ENCODE data around the gene RFX8. TPM values are rescaled to one million over a fixed set of nuclear protein-coding genes. Genes with fewer than 3 reads are reported as not detected.

RFX8 gene
- total and polyA plus RNA-seq, 10 of the 15 experiments (the other 5 are each of a cell fraction or from before 2014, with no cell fraction given) = 0.19 TPM; not detected in 9

- Histone ChIP-seq H4K20me1 (ENCODE audit: control insufficient read depth, insufficient read depth) (no peaks in the 10 kb centered on the region), H3K36me3 (ENCODE audit: control insufficient read depth in 2 of 2, insufficient read depth in 2 of 2, low read length in 1 of 2) (no peaks in the 10 kb centered on the region), H3K27ac (ENCODE audit: control insufficient read depth, insufficient read depth) (no peak overlapping the region), H3K4me1 (ENCODE audit: control insufficient read depth, insufficient read depth, low read length) (no peaks in the 10 kb centered on the region), H3K4me2 (ENCODE audit: control insufficient read depth, insufficient read depth) (no peak overlapping the region), H2AFZ (ENCODE audit: control insufficient read depth, low read depth, low read length) (no peak overlapping the region), H3K27me3 (replicated peaks in 1 of 2; ENCODE audit: control insufficient read depth in 2 of 2, insufficient read depth in 2 of 2, low read length in 1 of 2) (no peaks in the 10 kb centered on the region; a peak in 2 of 4 replicates), H3K9me3 (replicated peaks; ENCODE audit: control insufficient read depth, insufficient read depth, low read length) (no peaks in the 10 kb centered on the region), H3K4me3 (no peak overlapping the region), H3K79me2 (ENCODE audit: control insufficient read depth, insufficient read depth, low read length) (no peaks in the 10 kb centered on the region), H3K9ac (ENCODE audit: control insufficient read depth, insufficient read depth, low read length) (no peak overlapping the region)
- POLR2A ChIA-PET = interaction anchor here (0.6 kb wide), 1 partner anchor 24 kb away, joined by 5 read pairs; no protein-coding TSS in a partner anchor
- RAD21 ChIA-PET (ENCODE audit: unreplicated experiment) = no interaction called here
- SMC1A ChIA-PET (ENCODE audit: uncharacterized antibody, unreplicated experiment) = interaction anchor here (0.9 kb wide), 1 partner anchor 9 kb away, joined by 3 read pairs; no protein-coding TSS in a partner anchor
- in situ Hi-C loops (cut with MboI) (no loop called here), intact Hi-C loops (cut with micrococcal nuclease; ENCODE audit: unreplicated experiment) (no loop called here)
- CTCF ChIA-PET = interaction anchor here (0.7 kb wide), 1 partner anchor 101 kb away, joined by 3 read pairs; no protein-coding TSS in a partner anchor
- DNase-seq (ENCODE audit: low read depth, low spot score) = no peak
- 33% methylated on average over 4 of the region's 4 CpGs for WGBS (ENCODE audit: insufficient coverage, insufficient replicate concordance, low lambda C conversion rate, missing lambda C conversion rate)
- BruUV-seq (replicated peaks) = no TSS peak
- ATAC-seq = no peak
- no peak for FAIRE-seq
- TF ChIP-seq POLR2AphosphoS2 (IDR thresholded peaks at IDR 0.05; ENCODE audit: low read depth, low read length) = no peak
- TF ChIP-seq MTA3 (IDR thresholded peaks at IDR 0.05; ENCODE audit: borderline replicate concordance, low read length) = no peak
- no peak for TF ChIP-seq LARP7 (IDR thresholded peaks at IDR 0.05)
- TF ChIP-seq PAX8 (IDR thresholded peaks at IDR 0.05) = no peak
- TF ChIP-seq GABPA (IDR thresholded peaks at IDR 0.05; ENCODE audit: low read depth) = no peak
- TF ChIP-seq IRF4 (IDR thresholded peaks at IDR 0.05; ENCODE audit: low read depth, low read length) = no peak
- TF ChIP-seq WRNIP1 (IDR thresholded peaks at IDR 0.05; ENCODE audit: borderline replicate concordance, low read depth, low read length) = no peak
- TF ChIP-seq POU2F2 (IDR thresholded peaks at IDR 0.05; ENCODE audit: borderline replicate concordance, low read depth, low read length) = no peak
- TF ChIP-seq PBX3 (IDR thresholded peaks at IDR 0.05; ENCODE audit: insufficient replicate concordance, low read depth, low read length) = no peak
- no peak for TF ChIP-seq TAF1 (IDR thresholded peaks at IDR 0.05; ENCODE audit: borderline replicate concordance, low read depth, low read length)
Observed at GRCh38 chr2:101496279-101496678, 21.4 kb upstream of the RFX8 start.

All from GM12878 (cell line).